GM23338 (cell line): Measurements from ENCODE around the gene BMPER.

Experiments used
- CREB1 ChIP-seq: fragments of 250-450 bp; sonication (Bioruptor Pico); IDR thresholded peaks from 2 replicates; pipeline ENCODE4 v1.5.0; 2020; ENCODE audit warnings: low read depth, mild to moderate bottlenecking, moderate library complexity
- CTCF ChIP-seq, 2 experiments: fragments of 200-600 bp in 1 of 2; sonication (generic) in 1 of 2; conservative IDR thresholded peaks; 2 replicates each; pipeline versions ENCODE4 v1.5.1 to v1.6.1; 2016 to 2017; ENCODE audit warnings: antibody characterized with exemption in 2 of 2, low read depth in 2 of 2, mild to moderate bottlenecking in 2 of 2, moderate library complexity in 1 of 2
- EZH2 ChIP-seq: fragments of 200-600 bp; sonication (generic); IDR thresholded peaks from one replicate; pipeline ENCODE4 v1.8.0; 2017; ENCODE audit warnings: antibody characterized with exemption, mild to moderate bottlenecking, low read depth; ENCODE audit not compliant: unreplicated experiment
- EZH2phosphoT487 ChIP-seq: fragments of 200-600 bp; sonication (generic); IDR thresholded peaks from one replicate; pipeline ENCODE4 v1.8.1; 2018; ENCODE audit warnings: antibody characterized with exemption; ENCODE audit not compliant: unreplicated experiment
- NANOG ChIP-seq: IDR thresholded peaks from 2 replicates; pipeline ENCODE4 v1.6.1; 2016; ENCODE audit warnings: antibody characterized with exemption, borderline replicate concordance
- POLR2AphosphoS5 ChIP-seq: IDR thresholded peaks from 2 replicates; pipeline ENCODE4 v1.6.1; 2016; ENCODE audit warnings: antibody characterized with exemption, low read depth
- REST ChIP-seq: IDR thresholded peaks from one replicate; pipeline ENCODE4 v1.6.1; 2018; ENCODE audit warnings: antibody characterized with exemption; ENCODE audit not compliant: unreplicated experiment
- ZNF114 ChIP-seq: fragments of 250-450 bp; sonication (Bioruptor Pico); IDR thresholded peaks from 2 replicates; pipeline ENCODE4 v1.5.0; 2020; ENCODE audit warnings: mild to moderate bottlenecking, moderate library complexity

GRCh38 chr7:34111031-34111430 lies 205.7 kb downstream of the BMPER start:
- no peak for TF ChIP-seq CTCF (conservative IDR thresholded peaks at IDR 0.05; ENCODE audit: low read depth in 2 of 2)
- no peak for TF ChIP-seq REST
- no peak for TF ChIP-seq POLR2AphosphoS5
- no peak for TF ChIP-seq EZH2
- TF ChIP-seq CREB1 (CRISPR knock-in tag), result no peak
- TF ChIP-seq EZH2phosphoT487, result no peak
- TF ChIP-seq NANOG, result no peak
- TF ChIP-seq ZNF114 (CRISPR knock-in tag), result no peak
